HG03135 (cell line): ENCODE measurements around the gene LRCH4.
A peak's percentile ranks its signal among the peaks of the same experiment; 100 is the strongest.

Experiments
- ATAC-seq: cut with Tn5 transposase; IDR thresholded peaks from one replicate; pipeline ENCODE4 v1.9.1; 2021; ENCODE audit warnings: mild to moderate bottlenecking, moderate library complexity; ENCODE audit not compliant: unreplicated experiment

Gene LRCH4

GRCh38 chr7:100604976-100605911 is 19.3 kb upstream of the LRCH4 start:
- ATAC-seq = no peak

- no peak for ATAC-seq
These were observed 18.4 kb upstream of the LRCH4 start for GRCh38 chr7:100604028-100604975.

GRCh38 chr7:100603726-100604027 is 17.7 kb upstream of the LRCH4 start:
- ATAC-seq = no peak

GRCh38 chr7:100602889-100603725 is 17.2 kb upstream of the LRCH4 start:
- no peak for ATAC-seq

GRCh38 chr7:100600730-100601038 is 14.8 kb upstream of the LRCH4 start:
- no peak for ATAC-seq

- no peak for ATAC-seq
These were observed 14.2 kb upstream of the LRCH4 start for GRCh38 chr7:100599911-100600729.

- ATAC-seq = no peak
These were observed 12.5 kb upstream of the LRCH4 start for GRCh38 chr7:100598425-100598824.

- ATAC-seq = no peak
These were observed 9.3 kb upstream of the LRCH4 start for GRCh38 chr7:100595188-100595587.

GRCh38 chr7:100591596-100591995 is 5.7 kb upstream of the LRCH4 start:
- ATAC-seq = no peak

- no peak for ATAC-seq
These were observed 4.3 kb upstream of the LRCH4 start for GRCh38 chr7:100590077-100590737.

GRCh38 chr7:100589341-100589947 is 3.5 kb upstream of the LRCH4 start:
- ATAC-seq = no peak

GRCh38 chr7:100588438-100588837 is 2.5 kb upstream of the LRCH4 start:
- no peak for ATAC-seq

- peak; percentile 82 for ATAC-seq
These were observed 517 bp upstream of the LRCH4 start, which contains the start of gene FBXO24 for GRCh38 chr7:100586266-100587025. FBXO24 (plus strand) TSS chr7:100586328; CDS start chr7:100586626, 298 bp downstream.

GRCh38 chr7:100584683-100585510 is 1.0 kb downstream of the LRCH4 start:
- no peak for ATAC-seq

GRCh38 chr7:100584054-100584682 is 1.8 kb downstream of the LRCH4 start:
- ATAC-seq = no peak

- ATAC-seq = no peak
These were observed 2.5 kb downstream of the LRCH4 start for GRCh38 chr7:100583132-100584053.
